Activated CD8-positive, alpha-beta memory T cell treated with anti-CD3 and anti-CD28 coated beads, Interleukin-2, amount 10 ng/mL, durations not matched to agents 7 days and 5 days (primary cell): ENCODE results near the gene TRIM16. TPM values are rescaled to one million over a fixed set of nuclear protein-coding genes. Genes with fewer than 3 reads are reported as not detected.
"Not testable (repeated sequence)": the region's sequence is repeated elsewhere in the genome, so short reads cannot be mapped to it uniquely, and the experiment has no call there.

Experiments used
- ATAC-seq: fragments of 150-1000 bp; cut with Tn5 transposase; one replicate; pipeline ENCODE4 v1.10.0; 2021; ENCODE audit warnings: moderate library complexity
- CTCF ChIA-PET: fragments of 350-600 bp; sonication (Branson Sonifier 250); formaldehyde crosslinking; loops from one replicate; lab custom pipeline; 2021; ENCODE audit warnings: antibody characterized with exemption; lab: Charles Lee
- DNase-seq: peaks from one replicate; pipeline ENCODE4 v3.0.0-alpha.2; 2020
- H3K27ac Mint-ChIP-seq: one replicate; pipeline ENCODE4 v1.8.0; 2021; ENCODE audit warnings: mild to moderate bottlenecking, mixed read lengths
- H3K27me3 Mint-ChIP-seq: one replicate; pipeline ENCODE4 v1.8.0; 2021; ENCODE audit warnings: mixed read lengths
- H3K36me3 Mint-ChIP-seq: one replicate; pipeline ENCODE4 v1.8.0; 2021; ENCODE audit warnings: mild to moderate bottlenecking, mixed read lengths
- H3K4me1 Mint-ChIP-seq: one replicate; pipeline ENCODE4 v1.8.0; 2021; ENCODE audit warnings: mixed read lengths
- H3K4me3 Mint-ChIP-seq: one replicate; pipeline ENCODE4 v1.8.0; 2021; ENCODE audit warnings: mild to moderate bottlenecking, moderate library complexity, mixed read lengths
- H3K9me3 Mint-ChIP-seq: one replicate; pipeline ENCODE4 v1.8.0; 2022; ENCODE audit warnings: low read depth, mixed read lengths
- total RNA-seq, 2 experiments: library from RNA; stranded (reverse); gene quantifications; one replicate each; pipeline ENCODE4 v1.2.3, GENCODE V29; 2021

The TRIM16 gene
- total RNA-seq, 2 experiments from 2014 or later, result 6.4 to 10.2 TPM

GRCh38 chr17:15651583-15652110 is 32.5 kb downstream of the TRIM16 start:
- CTCF ChIA-PET, result no interaction called here
- H3K36me3 Mint-ChIP-seq, result no peaks in the 10 kb centered on the region
- H3K4me3 Mint-ChIP-seq, result no peak overlapping the region
- H3K27ac Mint-ChIP-seq, result no peak overlapping the region
- no peaks in the 10 kb centered on the region for H3K27me3 Mint-ChIP-seq
- ATAC-seq (peak; percentile 74), DNase-seq (peak; percentile 51)
- H3K4me1 Mint-ChIP-seq, result peaks cover 9% of the 10 kb centered on the region
- no peaks in the 10 kb centered on the region for H3K9me3 Mint-ChIP-seq

DNA sequence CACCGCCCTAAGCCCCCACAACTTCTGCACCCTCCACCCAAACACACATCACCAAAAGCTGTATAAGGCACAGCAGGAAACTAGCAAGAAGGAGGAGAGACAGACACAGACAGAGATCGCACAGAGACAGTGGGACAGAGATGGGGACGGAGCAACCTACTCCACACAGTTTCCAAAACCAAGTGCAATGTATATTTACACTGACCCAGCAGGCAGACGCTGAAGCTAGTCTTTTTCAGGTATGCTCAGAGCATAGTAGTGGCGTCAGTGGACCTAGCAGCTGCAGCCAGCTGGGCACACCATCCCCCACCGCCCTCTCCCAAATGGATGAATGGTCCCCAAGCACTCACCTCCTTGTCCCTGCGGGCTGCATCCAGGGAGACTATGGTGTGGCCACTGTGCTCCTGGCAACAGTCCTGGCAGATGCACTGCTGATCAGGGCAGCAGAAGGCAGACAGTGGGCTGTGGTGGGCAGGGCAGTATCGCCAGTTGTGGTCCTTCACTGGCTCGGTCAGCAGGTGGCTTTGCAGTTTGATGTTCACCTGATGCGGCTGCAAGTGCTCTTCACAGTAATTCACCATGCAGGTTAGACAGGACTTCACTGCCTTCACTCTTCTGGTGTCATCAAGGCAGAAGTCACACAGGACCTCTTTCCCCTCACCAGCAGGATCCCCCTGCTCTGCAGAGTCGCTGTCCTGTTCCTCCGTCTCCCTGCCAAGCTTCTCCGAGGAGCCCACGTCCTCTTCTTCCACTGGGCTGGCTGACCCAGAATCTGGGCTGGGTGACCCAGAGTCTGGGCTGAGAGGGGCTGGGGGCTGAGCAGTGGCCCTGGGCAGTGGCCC is 33.1 kb downstream of the TRIM16 start:
- no peaks in the 10 kb centered on the region for H3K9me3 Mint-ChIP-seq
- no peaks in the 10 kb centered on the region for H3K27me3 Mint-ChIP-seq

DNA sequence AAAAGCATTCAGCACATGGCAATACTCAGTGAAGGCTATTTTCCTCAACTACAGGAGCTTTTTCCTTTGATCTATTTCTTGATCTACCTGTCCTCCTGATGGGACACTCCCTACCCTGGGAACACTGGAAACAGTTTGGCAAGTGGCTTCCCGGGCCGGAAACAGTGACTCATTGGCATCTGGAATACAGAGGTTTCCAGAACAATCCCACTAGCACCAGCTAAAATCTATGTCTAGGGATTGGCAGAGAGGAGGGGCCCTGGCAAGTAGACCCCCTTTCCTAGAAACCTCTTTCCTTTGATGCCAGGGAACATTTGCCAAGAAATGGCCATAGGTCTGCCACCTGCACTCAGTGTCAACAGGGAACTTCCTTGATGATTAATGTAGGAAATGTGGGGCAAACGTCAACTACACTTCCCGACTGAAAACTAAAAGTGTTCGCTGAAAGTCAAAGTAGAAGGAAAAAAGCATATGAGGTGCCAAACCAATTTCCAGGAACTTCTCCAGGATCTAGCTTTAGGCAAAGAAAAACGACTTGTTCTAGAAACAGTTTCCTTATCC is 34.2 kb downstream of the TRIM16 start:
- DNase-seq (no peak), ATAC-seq (no peak)
- Mint-ChIP-seq H3K36me3 (no peaks in the 10 kb centered on the region), H3K9me3 (no peaks in the 10 kb centered on the region), H3K4me1 (peaks cover 12% of the 10 kb centered on the region), H3K4me3 (no peak overlapping the region), H3K27me3 (no peaks in the 10 kb centered on the region), H3K27ac (no peak overlapping the region)
- CTCF ChIA-PET, result no interaction called here

More for the DNA sequence above, 33.1 kb downstream of the TRIM16 start:
- no peak overlapping the region for H3K4me3 Mint-ChIP-seq
- CTCF ChIA-PET, result no interaction called here
- peaks cover 9% of the 10 kb centered on the region for H3K4me1 Mint-ChIP-seq
- ATAC-seq, result no peak
- H3K27ac Mint-ChIP-seq, result no peak overlapping the region
- no peaks in the 10 kb centered on the region for H3K36me3 Mint-ChIP-seq
- DNase-seq, result no peak

DNA sequence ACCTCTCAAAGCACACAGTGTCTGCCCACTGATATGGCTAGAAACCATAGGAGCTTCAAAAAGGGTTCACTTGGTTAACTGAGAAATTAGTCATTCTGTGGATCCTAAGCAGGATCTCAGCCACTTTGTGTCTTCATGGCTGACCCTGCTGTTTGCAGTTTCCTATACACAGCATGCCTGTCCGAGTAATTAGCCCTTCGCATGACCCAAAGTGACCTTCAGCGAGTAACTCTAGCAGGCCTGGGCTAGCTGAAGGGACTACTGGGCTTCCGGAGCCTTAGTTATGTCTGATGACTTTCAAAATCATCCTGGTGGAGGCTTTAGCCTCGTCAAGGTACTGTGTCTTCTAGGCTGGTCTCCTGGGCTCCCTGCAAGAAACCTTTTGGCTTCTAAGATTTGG is 35.7 kb downstream of the TRIM16 start:
- DNase-seq (no peak), ATAC-seq (no peak)
- Mint-ChIP-seq H3K27ac (no peak overlapping the region), H3K9me3 (no peaks in the 10 kb centered on the region), H3K4me3 (no peak overlapping the region), H3K36me3 (no peaks in the 10 kb centered on the region), H3K4me1 (peaks cover 12% of the 10 kb centered on the region), H3K27me3 (no peaks in the 10 kb centered on the region)
- CTCF ChIA-PET, result no interaction called here

DNA sequence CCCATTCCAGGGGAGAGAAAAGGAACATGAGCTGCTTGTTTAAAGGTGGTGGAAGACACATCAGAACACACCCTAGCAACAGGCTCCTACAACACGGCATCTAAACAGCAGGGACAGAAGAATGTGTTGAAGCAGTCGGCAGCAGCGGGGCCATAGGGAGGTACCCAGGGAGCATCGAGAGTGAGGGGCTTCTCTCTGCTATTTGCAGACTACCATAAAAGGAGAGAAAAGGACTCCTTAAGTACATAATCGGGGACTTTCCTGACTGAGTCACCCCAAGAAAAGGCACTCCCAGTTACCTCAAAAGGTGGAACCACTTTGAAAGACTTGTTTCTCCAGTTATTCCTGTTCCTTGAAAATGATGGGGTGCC is 38.2 kb downstream of the TRIM16 start:
- H3K27ac Mint-ChIP-seq, result not testable (repeated sequence)

DNA sequence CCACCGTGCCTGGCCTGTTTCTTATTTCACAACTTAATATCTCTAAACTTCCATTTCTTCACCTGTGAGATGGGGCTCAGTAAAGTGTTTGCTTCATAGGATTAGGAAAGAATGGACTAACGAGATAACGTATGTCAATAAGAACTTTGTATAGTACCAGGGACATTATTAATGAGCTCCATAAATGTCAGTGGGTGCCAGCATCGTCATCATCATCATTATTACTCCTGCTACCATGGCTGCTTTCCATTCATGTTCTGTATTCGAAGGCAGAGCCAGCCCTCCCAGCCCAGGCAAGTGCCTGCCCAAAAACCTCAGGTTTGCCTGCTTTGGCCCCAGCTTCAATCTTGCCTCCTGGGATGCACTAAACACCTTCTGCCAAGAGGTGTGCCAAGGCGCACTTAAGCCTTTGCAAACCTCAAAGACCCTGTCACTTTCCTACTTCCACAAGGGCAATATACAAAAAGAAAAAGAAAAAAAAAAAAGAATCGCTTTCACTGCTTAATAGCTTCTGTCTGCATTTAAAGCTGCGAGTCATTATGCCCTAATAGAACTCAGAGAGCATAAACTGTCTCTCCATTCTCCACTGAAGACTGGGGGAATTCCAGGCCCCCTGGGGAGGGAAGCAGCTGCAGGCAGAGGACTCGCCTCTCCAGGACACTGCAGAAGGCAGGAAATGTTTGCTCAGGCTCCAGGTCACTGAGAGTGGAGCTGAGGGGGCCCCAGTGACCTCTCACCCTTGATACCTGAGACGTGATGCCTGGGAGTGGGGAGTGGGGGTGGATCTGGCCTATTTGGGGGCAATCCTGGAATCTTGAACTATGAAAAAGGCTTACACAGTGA is 38.8 kb downstream of the TRIM16 start:
- H3K27me3 Mint-ChIP-seq, DNase-seq, ATAC-seq, H3K9me3 Mint-ChIP-seq, H3K36me3 Mint-ChIP-seq, H3K4me1 Mint-ChIP-seq, CTCF ChIA-PET, H3K27ac Mint-ChIP-seq, H3K4me3 Mint-ChIP-seq: not testable (repeated sequence)

More for the DNA sequence above, 38.2 kb downstream of the TRIM16 start:
- H3K4me3 Mint-ChIP-seq, CTCF ChIA-PET, H3K4me1 Mint-ChIP-seq, H3K36me3 Mint-ChIP-seq, H3K9me3 Mint-ChIP-seq, ATAC-seq, DNase-seq, H3K27me3 Mint-ChIP-seq: not testable (repeated sequence)

DNA sequence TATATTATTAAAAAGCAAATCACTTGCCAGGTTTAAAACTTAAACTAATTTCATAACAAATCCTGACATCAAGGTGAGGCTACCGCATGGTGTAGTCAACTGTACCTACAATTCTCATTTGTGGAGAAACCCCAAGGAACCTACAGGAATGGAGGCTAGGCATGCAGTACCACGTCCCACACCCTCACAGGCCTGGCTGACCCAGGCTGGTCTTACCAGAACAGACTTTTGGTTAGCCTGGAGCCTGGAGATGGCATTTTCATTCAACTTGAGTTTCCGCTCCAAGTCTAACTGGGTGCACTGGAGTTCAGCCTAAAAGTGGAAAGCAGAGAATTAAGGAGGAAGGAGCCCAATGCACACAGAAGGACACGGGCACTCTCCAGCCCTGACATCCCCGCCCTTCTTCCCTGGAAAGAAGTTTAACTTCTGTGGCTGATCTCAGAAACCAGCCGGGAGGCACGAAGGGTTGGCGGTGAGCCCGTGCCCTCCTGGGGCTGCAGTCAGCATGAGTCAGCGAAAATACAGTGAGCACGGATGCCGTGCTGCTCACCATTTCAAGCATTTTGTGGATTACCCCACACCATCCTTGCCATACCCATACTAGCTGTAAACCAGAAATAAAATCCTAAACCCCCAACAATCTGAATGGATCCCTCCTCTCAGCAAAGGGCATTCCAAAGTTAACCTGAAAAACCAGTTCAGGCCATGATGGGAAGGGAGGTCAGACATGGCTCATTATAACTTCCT is 41.4 kb downstream of the TRIM16 start:
- CTCF ChIA-PET, H3K27ac Mint-ChIP-seq, H3K27me3 Mint-ChIP-seq, H3K4me3 Mint-ChIP-seq, DNase-seq, ATAC-seq, H3K9me3 Mint-ChIP-seq, H3K4me1 Mint-ChIP-seq, H3K36me3 Mint-ChIP-seq: not testable (repeated sequence)

DNA sequence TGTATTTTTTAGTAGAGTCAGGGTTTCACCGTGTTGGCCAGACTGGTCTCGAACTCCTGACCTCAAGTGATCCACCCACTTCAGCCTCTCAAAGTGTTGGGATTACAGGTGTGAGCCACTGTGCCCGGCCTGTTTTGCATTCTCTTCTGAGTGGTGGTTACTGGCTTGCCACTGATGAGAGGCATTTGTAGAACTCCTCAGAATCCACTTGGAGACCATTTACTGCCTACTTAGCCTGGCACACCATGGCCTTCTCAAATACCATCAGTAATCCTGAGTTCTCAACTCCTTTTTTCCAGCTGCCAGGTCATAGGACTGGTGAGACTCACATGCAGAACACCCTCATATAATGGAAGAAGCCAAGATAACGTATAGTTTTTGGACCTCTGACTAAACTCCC is 42.1 kb downstream of the TRIM16 start:
- ATAC-seq, H3K27me3 Mint-ChIP-seq, H3K36me3 Mint-ChIP-seq, H3K9me3 Mint-ChIP-seq, H3K27ac Mint-ChIP-seq, H3K4me1 Mint-ChIP-seq, DNase-seq, H3K4me3 Mint-ChIP-seq, CTCF ChIA-PET: not testable (repeated sequence)

DNA sequence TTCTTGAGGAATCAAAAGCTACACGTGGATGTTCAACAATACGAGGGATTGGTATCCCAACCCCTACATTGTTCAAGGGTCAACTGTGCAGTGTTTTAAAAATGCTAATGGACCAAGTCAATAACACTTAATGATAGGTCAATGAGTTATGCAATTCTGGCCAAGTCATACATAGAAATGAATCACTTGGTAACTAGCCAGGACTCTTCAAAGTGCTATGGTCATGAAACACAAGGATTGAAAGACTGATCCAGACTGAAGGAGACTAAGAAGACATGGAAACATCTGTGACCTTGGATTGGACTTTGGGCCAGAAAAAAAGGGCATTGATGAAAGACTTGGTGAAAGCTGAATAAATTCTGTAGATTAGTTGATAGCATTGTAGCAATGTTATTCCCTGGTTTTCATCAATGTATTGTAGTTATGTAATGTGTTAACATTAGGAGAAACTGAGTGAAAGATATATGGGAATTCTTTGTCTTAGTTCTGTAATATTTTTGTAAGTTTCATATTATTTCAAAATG is 53.1 kb downstream of the TRIM16 start:
- H3K27me3 Mint-ChIP-seq, H3K4me1 Mint-ChIP-seq, H3K9me3 Mint-ChIP-seq, CTCF ChIA-PET, DNase-seq, ATAC-seq, H3K36me3 Mint-ChIP-seq, H3K4me3 Mint-ChIP-seq, H3K27ac Mint-ChIP-seq: not testable (repeated sequence)

DNA sequence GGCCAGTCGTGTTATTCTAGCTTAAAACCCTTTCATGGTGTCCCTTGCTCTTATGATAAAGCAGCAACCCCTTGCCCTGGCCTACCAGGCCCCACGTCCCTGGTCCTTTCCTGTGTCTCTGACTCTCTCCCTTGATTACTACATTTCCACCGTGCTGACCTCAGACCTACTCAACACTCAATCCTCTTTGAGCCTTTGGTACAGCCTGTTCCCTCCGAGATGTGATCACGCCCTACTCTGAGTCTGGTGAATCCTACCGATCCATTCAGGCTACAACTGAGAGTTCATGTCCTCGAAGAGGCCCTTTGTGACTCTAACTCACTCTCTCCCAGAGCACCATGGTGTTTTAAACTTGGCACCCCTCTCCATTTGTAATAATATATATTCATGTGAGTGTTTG is 54.1 kb downstream of the TRIM16 start:
- H3K27ac Mint-ChIP-seq, H3K4me3 Mint-ChIP-seq, H3K4me1 Mint-ChIP-seq, CTCF ChIA-PET, H3K9me3 Mint-ChIP-seq, H3K36me3 Mint-ChIP-seq, ATAC-seq, H3K27me3 Mint-ChIP-seq, DNase-seq: not testable (repeated sequence)

DNA sequence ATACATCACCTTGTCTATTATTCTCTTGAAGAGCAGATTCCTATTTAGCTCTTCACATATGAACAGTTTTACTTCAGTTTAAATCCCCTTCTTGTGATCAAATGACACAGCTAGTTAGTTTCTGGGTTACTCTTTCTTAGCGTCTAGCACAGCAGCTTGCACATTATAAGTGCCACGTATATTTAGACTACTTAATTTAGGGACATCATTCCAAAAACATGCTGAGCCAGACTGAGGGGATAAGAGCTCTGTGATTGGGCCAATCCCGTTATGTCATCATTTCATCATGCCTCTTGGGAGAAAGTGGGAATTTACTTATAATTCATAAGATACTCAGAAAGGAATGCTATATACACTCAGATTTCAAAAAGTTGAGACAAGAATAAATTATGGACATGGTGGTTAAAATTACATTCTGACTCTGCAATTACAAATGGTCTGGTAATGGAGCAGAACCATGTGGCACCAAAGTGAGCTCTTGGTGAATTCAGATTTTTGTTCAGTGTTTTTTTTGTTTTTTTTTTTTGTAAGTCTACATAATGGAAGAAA is 60.4 kb downstream of the TRIM16 start:
- H3K27me3 Mint-ChIP-seq, DNase-seq, ATAC-seq, H3K4me1 Mint-ChIP-seq, H3K4me3 Mint-ChIP-seq, H3K36me3 Mint-ChIP-seq, H3K9me3 Mint-ChIP-seq, H3K27ac Mint-ChIP-seq, CTCF ChIA-PET: not testable (repeated sequence)

GRCh38 chr17:15623255-15623654 is 60.9 kb downstream of the TRIM16 start:
- DNase-seq, H3K4me3 Mint-ChIP-seq, H3K27me3 Mint-ChIP-seq, H3K36me3 Mint-ChIP-seq, ATAC-seq, H3K27ac Mint-ChIP-seq, H3K4me1 Mint-ChIP-seq, H3K9me3 Mint-ChIP-seq, CTCF ChIA-PET: not testable (repeated sequence)
